Transverse colon (tissue), 4 donors: ENCODE measurements around the gene BCAR3. TPM values are rescaled to one million over a fixed set of nuclear protein-coding genes. Genes with fewer than 3 reads are reported as not detected.

ENCODE experiments used
- DNase-seq: peaks from one replicate; pipeline ENCODE4 v3.0.0-alpha.2; 2019
- H3K27ac ChIP-seq, 4 donors: fragments of 200-600 bp; sonication (generic); 2 replicates each; pipeline ENCODE4 v1.5.1; 2016 to 2018; ENCODE audit warnings: inconsistent platforms in 4 of 4
- H3K27me3 ChIP-seq: fragments of 200-600 bp; sonication (generic); 2 replicates; pipeline ENCODE4 v1.5.1; 2017; ENCODE audit warnings: inconsistent platforms
- H3K36me3 ChIP-seq, 4 donors: fragments of 200-600 bp; sonication (generic); 2 replicates each; pipeline ENCODE4 v1.5.1; 2017 to 2019; ENCODE audit warnings: inconsistent platforms in 4 of 4
- H3K4me1 ChIP-seq, 4 donors: fragments of 200-600 bp; sonication (generic); 2 replicates each; pipeline ENCODE4 v1.5.1; 2017 to 2020; ENCODE audit warnings: inconsistent platforms in 4 of 4
- H3K4me3 ChIP-seq, 4 donors: fragments of 200-600 bp; sonication (generic); 1 replicate in 1 of 4; 2 replicates in 3 of 4; pipeline versions ENCODE4 v1.5.1 to v1.6.1; 2017 to 2019; ENCODE audit warnings: inconsistent platforms in 4 of 4
- H3K9me3 ChIP-seq, 2 donors: fragments of 200-600 bp; sonication (generic); 2 replicates each; pipeline ENCODE4 v1.5.1; 2017 to 2019; ENCODE audit warnings: inconsistent platforms in 2 of 2
- EP300 ChIP-seq: sonication (generic); formaldehyde crosslinking; IDR thresholded peaks from one replicate; pipeline ENCODE4 v1.6.1; 2017; ENCODE audit warnings: antibody characterized with exemption, low read depth
- POLR2A ChIP-seq: fragments of 450-650 bp; IDR thresholded peaks from one replicate; pipeline ENCODE4 v1.6.1; 2016; ENCODE audit warnings: antibody characterized with exemption, mild to moderate bottlenecking, moderate library complexity
- POLR2AphosphoS5 ChIP-seq, 3 donors: sonication (generic); formaldehyde crosslinking; IDR thresholded peaks; one replicate each; pipeline ENCODE4 v1.6.1; 2016; ENCODE audit warnings: antibody characterized with exemption in 3 of 3
- WGBS, 2 donors: methylation state at CpG; one replicate each; pipeline ENCODE4 v1.1.5; 2018; ENCODE audit warnings: low coverage in 1 of 2; 5-methylcytosine and 5-hydroxymethylcytosine counted together
- in situ Hi-C, 4 donors: fragments of 200-750 bp; cut with MboI; loops; one replicate each; pipeline versions ENCODE4 v1.15.0 to v1.15.1; 2017; ENCODE audit warnings: low sequenced_read_pairs in 3 of 4, low pct_ligation_motif_present in 1 of 4, low pct_unique_long_range_greater_than_20kb in 1 of 4
- intact Hi-C: fragments of 100-400 bp; cut with DNase I; formaldehyde crosslinking; loops from one replicate; pipeline ENCODE4 v1.15.1; 2023; ENCODE audit warnings: low total_unique reads
- total RNA-seq, 4 donors: library from RNA; depleted of rRNA; stranded (reverse); fragments of >200 nt; gene quantifications; one replicate each; pipeline ENCODE4 v1.1.0, GENCODE V29; 2016
- TF ChIP-seq, protein P1 (sequence below), 5 experiments: fragments of 200-600 bp in 3 of 5; fragments of 450-650 bp in 2 of 5; sonication (generic) in 3 of 5; IDR thresholded peaks; 1 replicate in 2 of 5; 2 replicates in 3 of 5; pipeline ENCODE4 v1.5.1; 2016 to 2017; ENCODE audit warnings: antibody characterized with exemption in 5 of 5, inconsistent platforms in 3 of 5, mild to moderate bottlenecking in 2 of 5, moderate library complexity in 1 of 5

BCAR3 gene
- total RNA-seq, 4 donors from 2014 or later = 12.3 to 71.7 (median 40.5) TPM

- in situ Hi-C loops (no loop called here), intact Hi-C loops (no loop called here)
- TF ChIP-seq EP300 = no peak
- no peak for TF ChIP-seq POLR2A
- no peak for TF ChIP-seq POLR2AphosphoS5 (IDR thresholded peaks at IDR 0.05)
- TF ChIP-seq, protein P1, sequence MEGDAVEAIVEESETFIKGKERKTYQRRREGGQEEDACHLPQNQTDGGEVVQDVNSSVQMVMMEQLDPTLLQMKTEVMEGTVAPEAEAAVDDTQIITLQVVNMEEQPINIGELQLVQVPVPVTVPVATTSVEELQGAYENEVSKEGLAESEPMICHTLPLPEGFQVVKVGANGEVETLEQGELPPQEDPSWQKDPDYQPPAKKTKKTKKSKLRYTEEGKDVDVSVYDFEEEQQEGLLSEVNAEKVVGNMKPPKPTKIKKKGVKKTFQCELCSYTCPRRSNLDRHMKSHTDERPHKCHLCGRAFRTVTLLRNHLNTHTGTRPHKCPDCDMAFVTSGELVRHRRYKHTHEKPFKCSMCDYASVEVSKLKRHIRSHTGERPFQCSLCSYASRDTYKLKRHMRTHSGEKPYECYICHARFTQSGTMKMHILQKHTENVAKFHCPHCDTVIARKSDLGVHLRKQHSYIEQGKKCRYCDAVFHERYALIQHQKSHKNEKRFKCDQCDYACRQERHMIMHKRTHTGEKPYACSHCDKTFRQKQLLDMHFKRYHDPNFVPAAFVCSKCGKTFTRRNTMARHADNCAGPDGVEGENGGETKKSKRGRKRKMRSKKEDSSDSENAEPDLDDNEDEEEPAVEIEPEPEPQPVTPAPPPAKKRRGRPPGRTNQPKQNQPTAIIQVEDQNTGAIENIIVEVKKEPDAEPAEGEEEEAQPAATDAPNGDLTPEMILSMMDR (IDR thresholded peaks at IDR 0.05) = no peak
- Histone ChIP-seq H3K27me3 (no peaks in the 10 kb centered on the region), H3K27ac (no peak overlapping the region), H3K9me3 (no peaks in the 10 kb centered on the region), H3K4me3 (no peak overlapping the region), H3K36me3 (peaks cover 0 to 8% (median 4%) of the 10 kb centered on the region in 4 donors), H3K4me1 (peaks cover 10 to 32% (median 24%) of the 10 kb centered on the region in 4 donors)
- DNase-seq = no peak
- 78 to 95% methylated on average over 4 of the region's 4 CpGs for WGBS, 2 donors
Measured at GRCh38 chr1:93549811-93550210, 131.8 kb downstream of the BCAR3 start.

- WGBS, 2 donors = 78 to 80% methylated on average over 1 of the region's 1 CpG
- TF ChIP-seq, protein P1 (IDR thresholded peaks at IDR 0.05) = no peak
- TF ChIP-seq POLR2AphosphoS5 (IDR thresholded peaks at IDR 0.05) (no peak), EP300 (no peak), POLR2A (no peak)
Measured at GRCh38 chr1:93549131-93549530, 132.5 kb downstream of the BCAR3 start.

GRCh38 chr1:93546162-93546863 is 135.3 kb downstream of the BCAR3 start:
- Histone ChIP-seq H3K9me3 (no peaks in the 10 kb centered on the region), H3K4me3 (no peak overlapping the region), H3K4me1 (no peaks in the 10 kb centered on the region), H3K27me3 (no peaks in the 10 kb centered on the region), H3K27ac (no peak overlapping the region), H3K36me3 (peaks cover 0 to 8% (median 4%) of the 10 kb centered on the region in 4 donors)
- in situ Hi-C loops (no loop called here), intact Hi-C loops (no loop called here)
- DNase-seq = no peak
- TF ChIP-seq EP300 = no peak
- no peak for TF ChIP-seq POLR2AphosphoS5 (IDR thresholded peaks at IDR 0.05)
- TF ChIP-seq POLR2A = no peak
- TF ChIP-seq, protein P1 (IDR thresholded peaks at IDR 0.05) = no peak
- 59 to 70% methylated on average over 3 of the region's 3 CpGs for WGBS, 2 donors

More at GRCh38 chr1:93549131-93549530, 132.5 kb downstream of the BCAR3 start:
- Histone ChIP-seq H3K4me1 (peaks cover 10 to 26% (median 18%) of the 10 kb centered on the region in 4 donors), H3K27ac (no peak overlapping the region), H3K36me3 (peaks cover 0 to 8% (median 4%) of the 10 kb centered on the region in 4 donors), H3K9me3 (no peaks in the 10 kb centered on the region), H3K4me3 (no peak overlapping the region), H3K27me3 (no peaks in the 10 kb centered on the region)
- in situ Hi-C loops = no loop called here
- no peak for DNase-seq
- intact Hi-C loops = no loop called here

DNA sequence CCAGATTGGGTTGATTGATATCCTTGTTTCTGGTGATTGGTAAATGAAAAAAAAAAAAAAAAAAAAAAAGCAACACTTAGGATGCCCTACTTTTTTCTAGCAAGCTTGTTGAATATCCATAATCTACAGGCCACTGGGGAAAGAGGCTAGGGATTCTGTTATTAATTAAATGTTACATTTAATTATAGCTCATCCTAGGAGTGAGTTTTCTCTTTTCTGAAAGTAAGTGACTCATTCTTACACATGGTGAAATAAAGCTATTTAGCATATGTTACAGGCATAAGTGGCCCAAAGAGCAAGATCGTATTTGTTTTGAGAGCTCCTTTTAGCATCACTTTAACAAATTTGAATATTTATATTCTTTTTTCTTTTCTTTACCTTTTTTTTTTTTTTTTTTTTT is 139.2 kb downstream of the BCAR3 start:
- intact Hi-C loops = no loop called here
- Histone ChIP-seq H3K36me3 (peaks cover 0 to 8% (median 0%) of the 10 kb centered on the region in 4 donors), H3K27me3 (no peaks in the 10 kb centered on the region), H3K4me3 (no peak overlapping the region), H3K27ac (no peak overlapping the region), H3K4me1 (no peaks in the 10 kb centered on the region), H3K9me3 (no peaks in the 10 kb centered on the region)
- 90 to 95% methylated on average over 1 of the region's 1 CpG for WGBS, 2 donors
- no peak for DNase-seq
- TF ChIP-seq EP300 (no peak), POLR2AphosphoS5 (IDR thresholded peaks at IDR 0.05) (no peak), POLR2A (no peak)
- TF ChIP-seq, protein P1 (IDR thresholded peaks at IDR 0.05) = no peak
- in situ Hi-C loops = no loop called here
